Globus pallidus (tissue), 1 donor: ENCODE measurements around the gene ANKS3.

Source experiments
- DNase-seq: peaks from one replicate; pipeline ENCODE4 v3.0.0-alpha.2; 2015; ENCODE audit warnings: low spot score

Gene ANKS3

DNA sequence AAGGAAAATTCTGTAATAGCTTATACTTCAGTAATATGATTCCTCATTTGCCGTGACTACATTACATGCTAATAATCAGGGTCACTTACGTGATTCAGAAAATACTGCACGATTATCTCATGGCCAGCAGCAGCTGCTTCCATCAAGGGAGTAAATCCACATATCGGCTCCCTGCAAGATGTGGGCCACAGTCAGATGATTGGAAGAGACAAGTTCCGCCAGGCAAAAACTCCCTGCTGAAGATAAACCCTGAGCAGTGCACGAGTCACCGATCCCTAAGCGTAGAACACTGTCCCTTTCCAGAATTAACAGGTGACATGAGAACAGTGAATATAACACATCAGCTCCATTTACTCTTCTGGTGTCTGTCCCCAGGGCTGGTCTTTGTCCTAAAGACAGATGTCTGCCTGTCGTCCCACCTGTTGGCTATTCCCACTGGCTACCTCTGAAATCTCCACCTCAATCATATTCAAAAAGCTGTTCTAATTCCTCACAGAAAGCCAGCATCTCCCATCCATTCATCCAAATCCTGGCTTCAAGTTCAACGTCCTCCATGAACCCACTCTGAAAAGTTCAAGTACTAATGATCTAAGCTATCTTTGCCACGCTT lies 9.3 kb downstream of the ANKS3 start:
- DNase-seq = no peak

DNA sequence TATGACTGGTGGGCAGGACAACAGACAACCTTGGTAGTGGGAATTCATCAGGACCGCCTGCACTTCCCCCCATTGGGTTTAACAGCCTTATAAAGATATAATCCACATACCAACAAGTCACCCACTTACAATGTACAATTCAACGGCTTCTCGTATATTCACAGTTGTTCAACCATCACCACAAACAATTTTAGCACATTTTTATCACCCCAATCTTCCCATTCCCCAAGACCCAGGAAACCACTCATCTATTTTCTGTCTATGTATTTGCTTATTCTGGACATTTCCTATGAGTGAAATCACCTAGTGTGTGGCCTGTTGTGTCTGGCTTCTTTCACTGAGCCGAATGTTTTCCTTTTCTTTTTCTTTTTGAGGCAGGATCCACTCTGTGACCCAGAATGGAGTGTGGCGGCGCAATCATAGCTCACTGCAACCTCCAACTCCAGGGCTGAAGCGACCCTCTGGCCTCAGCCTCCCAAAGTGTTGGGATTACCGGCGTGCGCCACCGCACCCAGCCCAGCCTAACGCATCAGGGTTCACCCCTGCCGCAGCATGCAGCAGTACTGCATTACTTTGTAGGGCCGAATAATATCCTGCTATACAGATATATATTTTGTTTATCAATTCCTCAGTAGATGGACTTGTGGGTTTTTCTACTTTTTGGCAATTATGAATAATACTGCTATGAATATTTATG lies 10.9 kb downstream of the ANKS3 start:
- no peak for DNase-seq

DNA sequence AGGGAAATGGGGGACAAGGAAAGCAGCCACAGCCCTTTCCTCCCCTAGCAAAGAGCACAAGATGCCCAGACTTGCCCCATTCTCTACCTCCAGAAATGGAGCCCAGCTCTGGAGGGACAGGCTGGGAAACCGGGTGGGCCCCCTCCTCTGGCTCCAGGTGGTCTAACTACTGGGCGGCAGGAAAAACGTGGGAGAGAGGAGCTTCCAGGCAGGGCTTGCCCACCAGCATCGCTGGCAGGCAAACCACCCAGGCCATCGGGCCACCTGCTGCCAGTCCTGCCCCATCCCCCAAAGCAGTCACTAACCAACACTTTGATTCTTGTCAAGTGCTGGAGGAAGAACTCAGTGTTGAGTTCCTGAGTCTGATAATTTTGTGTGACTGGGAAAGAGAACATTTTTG lies 15.6 kb downstream of the ANKS3 start:
- DNase-seq = no peak

GRCh38 chr16:4714996-4715395 lies 19.1 kb downstream of the ANKS3 start:
- no peak for DNase-seq

DNA sequence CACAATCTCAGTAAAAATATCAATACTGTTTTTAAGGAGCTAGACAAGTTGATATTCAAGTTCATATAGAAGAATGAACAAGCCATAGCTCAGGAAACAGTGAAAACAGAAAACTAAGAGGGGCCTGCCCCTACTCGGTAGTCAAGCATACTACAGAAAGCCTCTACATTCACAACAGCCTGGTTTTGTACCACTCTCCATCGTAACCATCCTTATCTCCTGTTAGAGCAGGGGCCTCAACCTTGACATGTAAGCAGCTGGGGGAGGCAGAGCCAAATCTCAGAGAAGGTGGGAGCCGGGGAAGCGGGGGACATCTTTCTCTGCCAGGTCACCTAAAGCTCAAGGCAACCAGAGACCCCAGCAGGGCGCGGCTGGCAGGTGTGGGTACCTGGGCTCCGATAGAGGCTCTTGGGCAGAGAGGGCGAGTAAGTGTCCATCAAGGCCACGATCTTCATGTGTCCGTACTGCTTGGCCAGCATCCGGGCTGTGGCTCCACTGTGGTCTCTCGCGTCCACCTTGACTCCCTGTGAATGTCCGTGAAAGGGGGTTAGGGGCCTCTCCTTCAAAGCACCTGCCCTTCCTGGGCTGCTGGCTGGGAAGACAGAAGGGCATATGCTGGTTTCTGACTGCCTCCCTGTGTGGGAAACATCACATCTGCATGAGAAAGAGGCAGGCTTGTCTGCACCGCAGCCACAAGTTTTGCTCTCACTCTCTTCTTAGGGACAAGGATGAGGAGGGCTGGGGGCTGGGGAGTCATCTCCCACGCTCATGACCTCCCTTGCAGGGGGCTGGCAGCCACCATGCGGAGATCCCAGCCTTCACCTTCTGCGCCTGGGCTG lies 20.2 kb downstream of the ANKS3 start:
- DNase-seq = no peak

DNA sequence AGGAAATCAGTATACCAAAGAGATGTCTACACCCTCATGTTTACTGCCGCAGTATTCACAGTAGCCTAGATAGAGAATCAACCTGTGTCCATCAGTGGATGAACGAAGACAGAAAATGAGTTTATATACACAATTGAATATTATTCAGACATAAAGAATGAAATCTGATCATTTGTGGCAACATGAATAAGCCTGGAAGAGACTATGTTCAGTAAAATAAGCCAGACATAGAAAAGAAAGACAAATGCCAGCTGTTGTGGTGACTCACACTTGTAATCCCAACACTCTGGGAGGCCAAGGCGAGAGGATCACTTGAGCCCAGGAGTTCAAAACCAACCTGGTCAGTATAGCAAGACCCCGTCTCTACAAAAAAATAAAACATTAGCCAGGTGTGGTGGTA lies 24.6 kb downstream of the ANKS3 start:
- DNase-seq = no peak

GRCh38 chr16:4706871-4707270 lies 27.2 kb downstream of the ANKS3 start:
- no peak for DNase-seq

DNA sequence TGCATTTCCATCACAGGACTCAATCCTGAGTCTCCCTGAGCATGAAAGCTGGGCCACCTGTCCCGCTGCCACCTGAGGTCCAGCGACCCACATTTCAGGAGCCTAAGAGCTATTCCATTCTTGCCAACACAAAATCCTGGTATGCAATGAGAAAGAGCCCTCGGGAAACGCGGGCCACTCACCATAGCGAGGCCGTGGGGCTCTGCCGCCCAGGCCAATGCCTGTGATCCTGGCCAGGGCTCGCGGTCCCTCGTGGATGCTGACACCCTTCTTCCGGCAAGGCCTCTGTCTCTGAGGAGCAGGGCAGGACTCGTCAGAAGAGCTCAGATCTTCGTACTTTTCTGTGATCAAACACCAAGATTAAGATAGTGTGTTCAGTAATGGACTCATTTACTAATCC lies 29.2 kb downstream of the ANKS3 start:
- DNase-seq = no peak

GRCh38 chr16:4704491-4704890 lies 29.6 kb downstream of the ANKS3 start:
- no peak for DNase-seq

DNA sequence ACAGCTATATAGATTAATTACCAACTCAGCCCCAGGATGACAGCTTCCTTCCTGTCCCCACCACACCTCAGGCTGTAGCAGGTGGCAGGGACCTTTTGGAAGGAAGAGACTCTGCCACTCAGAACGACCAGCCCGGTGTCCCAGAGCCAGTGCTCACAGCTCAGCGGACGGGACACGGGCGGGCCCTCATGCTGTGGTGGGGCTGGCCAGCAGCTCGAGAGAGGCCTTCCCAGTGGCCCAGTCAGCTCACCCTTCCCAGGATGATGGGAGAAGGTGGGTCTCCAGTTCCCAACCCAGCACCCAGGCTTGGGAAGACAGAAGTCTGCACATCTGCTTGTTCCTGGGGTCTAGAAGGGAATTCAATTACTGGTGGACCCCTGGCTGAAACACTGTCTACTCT lies 30.2 kb downstream of the ANKS3 start:
- no peak for DNase-seq

DNA sequence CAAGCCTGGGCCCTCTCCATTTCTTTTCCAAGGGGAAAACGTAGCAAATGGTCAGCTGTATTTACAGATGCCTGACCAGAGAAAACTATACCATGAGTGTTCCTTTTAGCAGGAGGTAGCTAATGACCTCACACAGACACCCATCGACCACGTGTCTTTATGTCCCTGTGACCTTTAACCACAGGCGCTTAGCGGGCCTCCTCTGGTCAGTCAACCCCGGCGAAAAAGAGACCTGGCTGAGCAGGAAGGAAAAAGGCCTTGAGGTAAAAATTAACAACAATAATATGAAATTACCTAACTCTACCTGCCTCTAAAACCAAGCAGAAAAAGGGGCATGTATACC lies 31.6 kb downstream of the ANKS3 start:
- no peak for DNase-seq

- DNase-seq = no peak
These were observed 32.1 kb downstream of the ANKS3 start for GRCh38 chr16:4701791-4702465.

DNA sequence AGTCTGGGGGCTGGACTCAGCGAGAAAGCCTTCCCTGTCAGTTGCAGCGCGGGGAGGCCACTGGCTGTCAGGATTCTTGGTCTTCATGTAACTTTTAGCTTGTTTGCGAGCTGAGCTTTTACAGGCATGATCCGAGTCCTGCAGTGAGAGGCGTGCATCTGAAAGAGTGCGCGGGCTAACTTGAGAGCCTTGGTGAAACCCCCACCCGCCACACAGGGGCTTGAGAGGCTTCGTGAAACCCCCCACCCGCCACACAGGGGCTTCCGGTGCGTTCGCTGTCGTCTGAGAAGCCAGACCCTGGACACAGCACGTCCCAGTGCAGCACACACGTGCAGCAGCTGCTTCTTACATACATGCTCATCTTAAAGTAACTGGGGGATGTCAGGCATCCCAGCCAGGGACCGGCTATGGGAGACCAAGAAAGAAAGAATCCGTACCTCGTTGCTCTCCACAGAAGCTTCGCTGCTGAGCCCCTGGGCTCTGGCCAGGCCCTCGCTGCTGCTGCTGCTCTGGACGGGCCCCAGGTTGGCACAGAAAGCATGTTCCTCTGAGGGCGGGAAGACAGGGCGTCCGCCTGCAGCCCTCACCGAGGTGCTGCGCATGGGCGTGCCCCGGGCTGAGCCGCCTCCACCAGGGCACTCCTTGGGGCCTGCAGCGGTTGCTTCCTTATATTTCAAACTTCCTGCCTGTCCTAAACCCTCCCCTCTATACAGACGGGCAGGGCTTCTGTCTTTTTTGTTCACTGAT lies 32.9 kb downstream of the ANKS3 start:
- DNase-seq = no peak

- DNase-seq = no peak
These were observed 33.6 kb downstream of the ANKS3 start for GRCh38 chr16:4700380-4700996.

GRCh38 chr16:4699046-4699556 lies 35.0 kb downstream of the ANKS3 start:
- no peak for DNase-seq

- DNase-seq = no peak
These were observed 35.6 kb downstream of the ANKS3 start for GRCh38 chr16:4698321-4699045.

- DNase-seq = no peak
These were observed 36.2 kb downstream of the ANKS3 start for GRCh38 chr16:4697848-4698291.

GRCh38 chr16:4696905-4697847 lies 36.9 kb downstream of the ANKS3 start:
- DNase-seq = no peak

- DNase-seq = no peak
These were observed 37.7 kb downstream of the ANKS3 start for GRCh38 chr16:4696172-4696904.
